Tibial nerve (tissue), 4 donors: ENCODE data around the gene H2BW2.
"Not testable (repeated sequence)": the region's sequence is repeated elsewhere in the genome, so short reads cannot be mapped to it uniquely, and the experiment has no call there.

ENCODE experiments used
- CTCF ChIP-seq, 5 experiments: fragments of 200-600 bp in 3 of 5; fragments of 450-650 bp in 2 of 5; sonication (generic) in 3 of 5; IDR thresholded peaks; one replicate each; pipeline ENCODE4 v1.5.1; 2016 to 2019; ENCODE audit warnings: antibody characterized with exemption in 5 of 5, mild to moderate bottlenecking in 3 of 5, moderate library complexity in 2 of 5
- EP300 ChIP-seq, 2 donors: sonication (generic); formaldehyde crosslinking; IDR thresholded peaks; one replicate each; pipeline ENCODE4 v1.6.1; 2017; ENCODE audit warnings: antibody characterized with exemption in 2 of 2, mild to moderate bottlenecking in 1 of 2
- POLR2A ChIP-seq, 2 donors: fragments of 450-650 bp; IDR thresholded peaks; one replicate each; pipeline ENCODE4 v1.6.1; 2017; ENCODE audit warnings: antibody characterized with exemption in 2 of 2, mild to moderate bottlenecking in 2 of 2, moderate library complexity in 2 of 2

GRCh38 chrX:104077854-104078253, 38.1 kb downstream of the H2BW2 start:
- TF ChIP-seq CTCF, POLR2A, EP300 (IDR thresholded peaks at IDR 0.05): not testable (repeated sequence)
